ENCODE results near the gene KRT7. TPM values are rescaled to one million over a fixed set of nuclear protein-coding genes. Genes with fewer than 3 reads are reported as not detected.

Gene KRT7
- not detected for total RNA-seq
- polyA plus RNA-seq (2013, experiment 1 of 2): 0.18 TPM
- polyA plus RNA-seq (2013, experiment 2 of 2): 0.19 TPM
- total RNA-seq: 0 to 1.8 (median 0.14) reads per million in 172 experiments

DNA sequence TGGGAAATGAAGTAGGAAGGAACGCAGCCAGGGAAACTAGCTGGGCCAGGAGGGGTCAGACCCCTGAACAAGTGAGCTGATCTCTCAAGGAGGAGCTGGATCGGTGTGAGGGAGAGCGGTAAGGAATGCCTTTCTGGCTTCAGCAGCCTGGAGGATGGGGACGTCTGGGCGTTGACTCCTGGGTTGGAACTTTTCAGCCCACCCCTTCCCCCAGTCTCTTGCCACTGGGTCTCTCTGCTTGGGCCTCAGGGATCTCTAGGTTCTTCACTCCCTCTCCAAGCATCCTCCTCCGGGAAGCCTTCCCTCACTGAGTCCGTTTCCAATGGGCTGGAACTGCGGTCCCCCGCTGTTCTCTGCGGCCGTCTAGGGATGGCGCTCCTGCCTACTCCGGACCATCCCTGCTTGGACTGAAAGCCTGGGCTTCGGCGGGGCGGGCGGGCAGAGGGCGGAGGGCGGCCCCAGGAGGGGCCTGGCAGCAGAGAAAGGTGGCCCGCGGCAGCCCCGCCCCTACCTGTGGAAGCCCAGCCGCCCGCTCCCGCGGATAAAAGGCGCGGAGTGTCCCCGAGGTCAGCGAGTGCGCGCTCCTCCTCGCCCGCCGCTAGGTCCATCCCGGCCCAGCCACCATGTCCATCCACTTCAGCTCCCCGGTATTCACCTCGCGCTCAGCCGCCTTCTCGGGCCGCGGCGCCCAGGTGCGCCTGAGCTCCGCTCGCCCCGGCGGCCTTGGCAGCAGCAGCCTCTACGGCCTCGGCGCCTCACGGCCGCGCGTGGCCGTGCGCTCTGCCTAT, at the start of gene KRT7:
Gene KRT7 (plus strand): TSS at position 570 of the 788 bp plus-strand sequence. CDS start 54 bp downstream, at position 624.
- DNase-seq: no peak
- CTCF ChIA-PET: no interaction called here
- TF ChIP-seq, protein P1, sequence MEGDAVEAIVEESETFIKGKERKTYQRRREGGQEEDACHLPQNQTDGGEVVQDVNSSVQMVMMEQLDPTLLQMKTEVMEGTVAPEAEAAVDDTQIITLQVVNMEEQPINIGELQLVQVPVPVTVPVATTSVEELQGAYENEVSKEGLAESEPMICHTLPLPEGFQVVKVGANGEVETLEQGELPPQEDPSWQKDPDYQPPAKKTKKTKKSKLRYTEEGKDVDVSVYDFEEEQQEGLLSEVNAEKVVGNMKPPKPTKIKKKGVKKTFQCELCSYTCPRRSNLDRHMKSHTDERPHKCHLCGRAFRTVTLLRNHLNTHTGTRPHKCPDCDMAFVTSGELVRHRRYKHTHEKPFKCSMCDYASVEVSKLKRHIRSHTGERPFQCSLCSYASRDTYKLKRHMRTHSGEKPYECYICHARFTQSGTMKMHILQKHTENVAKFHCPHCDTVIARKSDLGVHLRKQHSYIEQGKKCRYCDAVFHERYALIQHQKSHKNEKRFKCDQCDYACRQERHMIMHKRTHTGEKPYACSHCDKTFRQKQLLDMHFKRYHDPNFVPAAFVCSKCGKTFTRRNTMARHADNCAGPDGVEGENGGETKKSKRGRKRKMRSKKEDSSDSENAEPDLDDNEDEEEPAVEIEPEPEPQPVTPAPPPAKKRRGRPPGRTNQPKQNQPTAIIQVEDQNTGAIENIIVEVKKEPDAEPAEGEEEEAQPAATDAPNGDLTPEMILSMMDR (IDR thresholded peaks at IDR 0.05): no peak

DNA sequence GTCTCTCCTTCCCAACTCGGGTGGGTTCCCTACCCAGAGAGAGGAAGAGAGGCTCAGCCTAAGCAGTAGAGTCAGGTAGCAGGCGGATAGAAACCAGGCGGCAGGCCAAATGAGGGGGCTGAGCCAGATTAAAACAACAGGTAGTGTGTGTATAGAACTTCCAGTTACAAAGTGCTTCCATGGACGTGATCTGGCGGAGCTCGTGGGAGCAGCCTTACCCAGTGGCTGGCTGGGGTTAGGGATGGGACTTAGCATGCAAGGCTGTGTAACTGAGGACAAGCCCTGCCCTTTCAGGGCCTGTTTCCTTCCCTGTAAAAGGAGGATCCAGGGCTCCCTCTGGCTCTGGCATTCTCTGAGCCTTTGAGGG, 49.5 kb upstream of the KRT7 start:
- H3K9me3 ChIP-seq (ENCODE audit: control insufficient read depth in 1 of 2, insufficient read depth in 1 of 2, low read length in 2 of 2): no peaks in the 10 kb centered on the region
- no peak overlapping the region for H3K27ac ChIP-seq (ENCODE audit: low read depth in 1 of 2, low read length in 2 of 2)
- no peak overlapping the region for H3K4me3 ChIP-seq (ENCODE audit: low read length)
- Mint-ChIP-seq H3K27me3 (no peaks in the 10 kb centered on the region), H3K27ac (no peak overlapping the region), H3K4me3 (no peak overlapping the region), H3K36me3 (ENCODE audit: low read depth) (no peaks in the 10 kb centered on the region), H3K4me1 (ENCODE audit: low read depth) (no peaks in the 10 kb centered on the region), H3K9me3 (no peaks in the 10 kb centered on the region)
- intact Hi-C loops (cut with DNase I, micrococcal nuclease): no loop called here
- no peaks in the 10 kb centered on the region for H3K4me1 ChIP-seq (ENCODE audit: insufficient read depth, low read length)
- ATAC-seq (ENCODE audit: poor library complexity): no peak
- no peaks in the 10 kb centered on the region for H3K27me3 ChIP-seq (ENCODE audit: control insufficient read depth in 1 of 2, insufficient read depth in 2 of 2, low read length in 2 of 2)
- DNase-seq: no peak
- ChIA-PET POLR2A (no interaction called here), CTCF (no interaction called here)
- H3K36me3 ChIP-seq (ENCODE audit: insufficient read depth, low read length): no peaks in the 10 kb centered on the region
- TF ChIP-seq, protein P1 (IDR thresholded peaks at IDR 0.05): no peak

More for the DNA sequence above, at the start of gene KRT7:
- Histone ChIP-seq H3K27ac (ENCODE audit: low read depth in 1 of 2, low read length in 2 of 2) (no peak within 1 kb of the TSS), H3K4me3 (ENCODE audit: low read length) (no peak within 1 kb of the TSS), H3K27me3 (ENCODE audit: control insufficient read depth in 1 of 2, insufficient read depth in 2 of 2, low read length in 2 of 2) (peaks cover 16 to 38% of the 10 kb centered on the region in 2 experiments), H3K9me3 (ENCODE audit: control insufficient read depth in 1 of 2, insufficient read depth in 1 of 2, low read length in 2 of 2) (peaks cover 0 to 5% of the 10 kb centered on the region in 2 experiments), H3K4me1 (ENCODE audit: insufficient read depth, low read length) (peaks cover 2% of the 10 kb centered on the region), H3K36me3 (ENCODE audit: insufficient read depth, low read length) (no peaks in the 10 kb centered on the region)
- Mint-ChIP-seq H3K27ac (no peak within 1 kb of the TSS), H3K9me3 (no peaks in the 10 kb centered on the region), H3K4me1 (ENCODE audit: low read depth) (no peaks in the 10 kb centered on the region), H3K36me3 (ENCODE audit: low read depth) (no peaks in the 10 kb centered on the region), H3K27me3 (peaks cover 63% of the 10 kb centered on the region), H3K4me3 (no peak within 1 kb of the TSS)
- POLR2A ChIA-PET: no interaction called here
- ATAC-seq (ENCODE audit: poor library complexity): no peak
- intact Hi-C loops (cut with DNase I, micrococcal nuclease): no loop called here

DNA sequence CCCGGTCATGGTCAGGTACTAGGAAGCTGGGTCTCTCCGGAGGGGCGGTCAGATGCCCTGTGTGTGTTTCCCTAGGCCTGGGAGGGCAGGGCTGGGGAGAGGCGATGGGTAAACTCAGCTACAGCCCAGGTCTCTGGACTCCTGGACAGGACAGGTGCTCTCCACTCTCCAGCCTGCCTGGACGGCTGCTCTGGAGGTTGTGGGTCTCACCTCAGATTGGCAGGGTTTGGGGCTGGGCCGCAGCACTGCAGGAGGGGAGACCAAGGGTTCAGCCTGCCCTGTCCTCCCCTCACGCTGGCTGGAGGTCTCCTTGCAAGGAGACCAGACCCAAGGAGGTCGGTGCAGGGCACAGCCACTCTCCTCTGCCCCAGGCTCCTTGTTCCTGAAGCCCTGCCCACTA, 49.1 kb upstream of the KRT7 start:
- POLR2A ChIA-PET: no interaction called here
- H3K27ac ChIP-seq (ENCODE audit: low read depth in 1 of 2, low read length in 2 of 2): no peak overlapping the region
- Mint-ChIP-seq H3K36me3 (ENCODE audit: low read depth) (no peaks in the 10 kb centered on the region), H3K4me3 (no peak overlapping the region), H3K27ac (no peak overlapping the region), H3K9me3 (no peaks in the 10 kb centered on the region), H3K27me3 (no peaks in the 10 kb centered on the region), H3K4me1 (ENCODE audit: low read depth) (no peaks in the 10 kb centered on the region)
- TF ChIP-seq, protein P1 (IDR thresholded peaks at IDR 0.05): no peak
- H3K36me3 ChIP-seq (ENCODE audit: insufficient read depth, low read length): no peaks in the 10 kb centered on the region
- H3K4me3 ChIP-seq (ENCODE audit: low read length): no peak overlapping the region
- intact Hi-C loops (cut with DNase I, micrococcal nuclease): no loop called here
- no peak for DNase-seq
- no peaks in the 10 kb centered on the region for H3K27me3 ChIP-seq (ENCODE audit: control insufficient read depth in 1 of 2, insufficient read depth in 2 of 2, low read length in 2 of 2)
- no peaks in the 10 kb centered on the region for H3K9me3 ChIP-seq (ENCODE audit: control insufficient read depth in 1 of 2, insufficient read depth in 1 of 2, low read length in 2 of 2)
- H3K4me1 ChIP-seq (ENCODE audit: insufficient read depth, low read length): no peaks in the 10 kb centered on the region
- CTCF ChIA-PET: no interaction called here
- no peak for ATAC-seq (ENCODE audit: poor library complexity)

Data from CD4-positive, alpha-beta T cell (primary cell).